IMR-90 (cell line): Measurements from ENCODE around the gene BBS1. TPM values are rescaled to one million over a fixed set of nuclear protein-coding genes. Genes with fewer than 3 reads are reported as not detected.

Experiments used
- ATAC-seq: fragments of 200-7000 bp; cut with Tn5 transposase; 2 replicates; pipeline ENCODE4 v1.9.1; 2020; ENCODE audit warnings: low read depth, mild to moderate bottlenecking, moderate library complexity
- BruUV-seq: library from RNA; stranded (reverse); fragments of 400-500 nt; replicated peaks from 2 replicates; lab custom pipeline; 2021; lab: Mats Ljungman, UMichigan
- CTCF ChIA-PET: fragments of 300-600 bp; formaldehyde crosslinking; extraction: SDS; loops from one replicate; lab custom pipeline; 2021; ENCODE audit warnings: antibody characterized with exemption; lab: Yijun Ruan, JAX
- POLR2A ChIA-PET: fragments of 300-600 bp; sonication (Branson Sonifier 250); formaldehyde crosslinking; loops from one replicate; lab custom pipeline; 2022; ENCODE audit warnings: antibody characterized with exemption; ENCODE audit not compliant: unreplicated experiment; lab: Charles Lee
- DNase-seq: peaks from one replicate; pipeline ENCODE4 v3.0.0; 2013
- H2AFZ ChIP-seq: replicated peaks from 2 replicates; pipeline ENCODE3; 2013; ENCODE audit warnings: low read length, mild to moderate bottlenecking; ENCODE audit not compliant: poor library complexity
- H2AK5ac ChIP-seq: 2 replicates; pipeline ENCODE4 v1.6.1; 2013; ENCODE audit warnings: low read depth, low read length, inconsistent platforms
- H2AK9ac ChIP-seq: replicated peaks from 2 replicates; pipeline ENCODE3; 2013; ENCODE audit warnings: mild to moderate bottlenecking, low read depth, low read length, moderate library complexity; ENCODE audit not compliant: poor library complexity
- H2BK120ac ChIP-seq: 2 replicates; pipeline ENCODE4 v1.6.1; 2013; ENCODE audit warnings: low read depth, low read length, inconsistent platforms
- H2BK15ac ChIP-seq: 3 replicates; pipeline ENCODE4 v1.6.1; 2013; ENCODE audit warnings: low read depth, low read length, inconsistent platforms
- H2BK20ac ChIP-seq: 2 replicates; pipeline ENCODE4 v1.6.1; 2013; ENCODE audit warnings: low read depth, mild to moderate bottlenecking, inconsistent platforms, low read length, moderate library complexity
- H2BK5ac ChIP-seq: 2 replicates; pipeline ENCODE4 v1.6.1; 2013; ENCODE audit warnings: mild to moderate bottlenecking, low read depth, low read length, inconsistent platforms; ENCODE audit not compliant: poor library complexity, severe bottlenecking
- H3K14ac ChIP-seq: replicated peaks from 2 replicates; pipeline ENCODE4 v1.6.1; 2013; ENCODE audit warnings: low read depth, low read length, inconsistent platforms
- H3K18ac ChIP-seq: 2 replicates; pipeline ENCODE4 v1.6.1; 2013; ENCODE audit warnings: low read depth, low read length, control low read depth
- H3K23ac ChIP-seq: 2 replicates; pipeline ENCODE4 v1.6.1; 2013; ENCODE audit warnings: low read depth, low read length, inconsistent platforms
- H3K27ac ChIP-seq: 2 replicates; pipeline ENCODE4 v1.5.1; 2013; ENCODE audit warnings: mild to moderate bottlenecking, control low read depth, low read length; ENCODE audit not compliant: insufficient read depth
- H3K27me3 ChIP-seq: 2 replicates; pipeline ENCODE4 v1.6.1; 2013; ENCODE audit warnings: low read length; ENCODE audit not compliant: control insufficient read depth, insufficient read depth
- H3K36me3 ChIP-seq: 2 replicates; pipeline ENCODE4 v1.6.1; 2013; ENCODE audit warnings: low read length, mixed read lengths; ENCODE audit not compliant: control insufficient read depth, insufficient read depth
- H3K4ac ChIP-seq: 2 replicates; pipeline ENCODE4 v1.6.1; 2013; ENCODE audit warnings: low read depth, low read length, inconsistent platforms
- H3K4me1 ChIP-seq: 2 replicates; pipeline ENCODE4 v1.6.1; 2013; ENCODE audit warnings: low read length, mixed read lengths; ENCODE audit not compliant: control insufficient read depth, insufficient read depth
- H3K4me2 ChIP-seq: 2 replicates; pipeline ENCODE4 v1.6.1; 2013; ENCODE audit warnings: low read depth, mild to moderate bottlenecking, control low read depth, low read length, moderate library complexity
- H3K4me3 ChIP-seq: 2 replicates; pipeline ENCODE4 v1.5.1; 2013; ENCODE audit warnings: low read depth, mild to moderate bottlenecking, control low read depth, low read length, moderate library complexity; ENCODE audit not compliant: insufficient read depth
- H3K56ac ChIP-seq: 2 replicates; pipeline ENCODE4 v1.6.1; 2013; ENCODE audit warnings: low read length, inconsistent platforms; ENCODE audit not compliant: insufficient read depth; ENCODE audit errors: extremely low read depth
- H3K79me1 ChIP-seq, 2 experiments: 2 replicates each; pipeline ENCODE4 v1.6.1; 2013; ENCODE audit warnings: low read length in 2 of 2, inconsistent platforms in 1 of 2, low read depth in 1 of 2
- H3K9ac ChIP-seq: 2 replicates; pipeline ENCODE4 v1.6.1; 2013; ENCODE audit warnings: low read depth, low read length, control low read depth
- H3K9me1 ChIP-seq: 2 replicates; pipeline ENCODE4 v1.6.1; 2013; ENCODE audit warnings: low read length, inconsistent platforms; ENCODE audit not compliant: insufficient read depth
- H3K9me3 ChIP-seq: 2 replicates; pipeline ENCODE4 v1.6.1; 2013; ENCODE audit warnings: low read length; ENCODE audit not compliant: control insufficient read depth, insufficient read depth
- H4K20me1 ChIP-seq: 2 replicates; pipeline ENCODE4 v1.6.1; 2013; ENCODE audit warnings: low read length, inconsistent platforms; ENCODE audit not compliant: insufficient read depth
- H4K5ac ChIP-seq: 2 replicates; pipeline ENCODE4 v1.6.1; 2013; ENCODE audit warnings: mild to moderate bottlenecking, low read depth, low read length, control low read depth
- H4K8ac ChIP-seq, 2 experiments: 2 replicates each; pipeline ENCODE4 v1.6.1; 2013; ENCODE audit warnings: low read depth in 2 of 2, low read length in 2 of 2, control low read depth in 1 of 2, inconsistent platforms in 1 of 2
- H4K91ac ChIP-seq: 2 replicates; pipeline ENCODE4 v1.6.1; 2013; ENCODE audit warnings: low read depth, low read length, inconsistent platforms; ENCODE audit not compliant: insufficient read depth
- BHLHE40 ChIP-seq: fragments of 150-350 bp; IDR thresholded peaks from 2 replicates; pipeline ENCODE4 v1.6.1; 2016; ENCODE audit warnings: mild to moderate bottlenecking, low read depth, low read length
- CEBPB ChIP-seq: IDR thresholded peaks from 2 replicates; pipeline ENCODE4 v1.6.1; 2012; ENCODE audit warnings: low read depth, low read length, improper control_type of control experiment
- CHD1 ChIP-seq: IDR thresholded peaks from 2 replicates; pipeline ENCODE4 v1.6.1; 2012; ENCODE audit warnings: low read depth, low read length, improper control_type of control experiment
- FOS ChIP-seq: fragments of 150-350 bp; IDR thresholded peaks from 2 replicates; pipeline ENCODE4 v1.6.1; 2016; ENCODE audit warnings: low read depth, low read length
- MAFK ChIP-seq: IDR thresholded peaks from 2 replicates; pipeline ENCODE4 v1.6.1; 2012; ENCODE audit warnings: low read depth, low read length, improper control_type of control experiment
- MAZ ChIP-seq: IDR thresholded peaks from 2 replicates; pipeline ENCODE4 v1.6.1; 2012; ENCODE audit warnings: low read depth, mild to moderate bottlenecking, low read length, improper control_type of control experiment, moderate library complexity, borderline replicate concordance
- MXI1 ChIP-seq: IDR thresholded peaks from 2 replicates; pipeline ENCODE4 v1.6.1; 2012; ENCODE audit warnings: low read depth, mild to moderate bottlenecking, low read length, moderate library complexity, borderline replicate concordance
- NFE2L2 ChIP-seq: fragments of 150-350 bp; IDR thresholded peaks from 2 replicates; pipeline ENCODE4 v1.6.1; 2016; ENCODE audit warnings: low read depth, mild to moderate bottlenecking, low read length
- POLR2A ChIP-seq: IDR thresholded peaks from 2 replicates; pipeline ENCODE4 v1.6.1; 2012; ENCODE audit warnings: mild to moderate bottlenecking, low read depth, low read length
- RAD21 ChIP-seq: IDR thresholded peaks from 2 replicates; pipeline ENCODE4 v1.6.1; 2012; ENCODE audit warnings: low read length, improper control_type of control experiment
- RCOR1 ChIP-seq: IDR thresholded peaks from 2 replicates; pipeline ENCODE4 v1.6.1; 2012; ENCODE audit warnings: mild to moderate bottlenecking, low read length, improper control_type of control experiment; ENCODE audit not compliant: insufficient replicate concordance
- RFX5 ChIP-seq: IDR thresholded peaks from 2 replicates; pipeline ENCODE4 v1.8.0; 2012; ENCODE audit warnings: low read depth, mild to moderate bottlenecking, low read length, moderate library complexity
- SMC3 ChIP-seq: fragments of 150-350 bp; IDR thresholded peaks from 2 replicates; pipeline ENCODE4 v1.6.1; 2016; ENCODE audit warnings: low read depth, mild to moderate bottlenecking, antibody characterized with exemption, low read length, moderate library complexity
- WGBS, 2 experiments: methylation state at CpG; one replicate each; pipeline versions ENCODE4 v1.1.5 to v1.1.7; 2013; ENCODE audit warnings: missing lambda C conversion rate in 2 of 2; ENCODE audit not compliant: insufficient read length in 1 of 2; ENCODE audit errors: extremely low coverage in 2 of 2; 5-methylcytosine and 5-hydroxymethylcytosine counted together
- dilution Hi-C: fragments of 300-500 bp; cut with HindIII; formaldehyde crosslinking; loops from one replicate; pipeline ENCODE4 v1.14.3; 2018; ENCODE audit warnings: low sequenced_read_pairs; ENCODE audit not compliant: unreplicated experiment
- in situ Hi-C: fragments of 300-500 bp; cut with MboI; formaldehyde crosslinking; loops from 3 replicates; pipeline ENCODE4 v1.14.3; 2019; ENCODE audit warnings: low sequenced_read_pairs, inconsistent platforms, mixed read lengths
- intact Hi-C: fragments of 100-400 bp; cut with micrococcal nuclease; formaldehyde crosslinking; loops from 2 replicates; pipeline ENCODE4 v1.10.0; 2022
- polyA plus RNA-seq, 3 experiments: library from polyadenylated mRNA; depleted of rRNA; stranded (reverse); fragments of >200 nt; gene quantifications; 2 replicates each; pipeline ENCODE4 v1.2.3, GENCODE V29; 2012; ENCODE audit warnings: low replicate concordance in 1 of 3
- total RNA-seq: library from RNA; depleted of rRNA; stranded (reverse); fragments of >200 nt; gene quantifications from 2 replicates; pipeline ENCODE4 v1.2.3, GENCODE V29; 2012
- TF ChIP-seq, protein P1 (sequence below): fragments of 150-350 bp; IDR thresholded peaks from 2 replicates; pipeline ENCODE4 v1.6.1; 2016; ENCODE audit warnings: low read depth, mild to moderate bottlenecking, low read length, moderate library complexity, borderline replicate concordance
- TF ChIP-seq, protein P2 (sequence below): conservative IDR thresholded peaks from 2 replicates; pipeline ENCODE4 v1.5.1; 2012; ENCODE audit warnings: mild to moderate bottlenecking, low read depth, low read length, improper control_type of control experiment
- TF ChIP-seq, protein P3 (sequence below): fragments of 150-350 bp; IDR thresholded peaks from 2 replicates; pipeline ENCODE4 v1.6.1; 2017; ENCODE audit warnings: mild to moderate bottlenecking, antibody characterized with exemption, low read length, low read depth

The BBS1 gene
- total and polyA plus RNA-seq, 2 of the 4 experiments (the other 2 are of a cell fraction) = 16.5 to 20.6 TPM

DNA sequence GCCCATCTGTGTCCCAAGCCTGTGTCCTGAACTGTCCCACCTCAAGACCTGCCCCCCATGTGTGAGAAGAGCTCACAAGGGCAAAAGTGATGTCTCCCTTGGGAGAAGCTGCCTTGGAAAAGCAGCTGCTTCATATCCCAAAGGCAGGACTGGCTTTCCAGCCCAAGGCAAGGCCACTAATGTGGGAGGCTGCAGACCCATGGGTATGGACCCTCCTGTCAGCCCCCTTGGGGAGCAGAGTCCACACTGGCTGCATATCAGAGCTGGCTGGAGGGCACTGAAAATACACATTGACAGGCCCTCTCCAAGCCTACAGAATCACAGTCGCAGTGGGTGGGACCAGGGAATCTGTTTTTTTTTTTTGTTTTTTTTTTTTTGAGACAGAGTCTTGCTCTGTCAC, 41.0 kb upstream of the BBS1 start:
- intact Hi-C loops (no loop called here), dilution Hi-C loops (no loop called here), in situ Hi-C loops (no loop called here)
- WGBS, 2 experiments = no CpG with 5 or more reads among the region's 1 CpG
- Histone ChIP-seq H3K9me3 (no peaks in the 10 kb centered on the region), H3K36me3 (peaks cover 29% of the 10 kb centered on the region), H4K5ac (no peak overlapping the region), H3K9me1 (peaks cover 8% of the 10 kb centered on the region), H3K4me2 (no peak overlapping the region), H4K91ac (no peak overlapping the region), H3K79me1 (peaks cover 20 to 27% of the 10 kb centered on the region in 2 experiments), H2AFZ (no peak overlapping the region), H2AK5ac (no peak overlapping the region), H3K18ac (no peak overlapping the region), H3K4ac (no peak overlapping the region), H2BK120ac (no peak overlapping the region), H2BK15ac (no peak overlapping the region), H3K4me1 (peaks cover 8% of the 10 kb centered on the region; the same call in 1 of the 2 replicates), H2BK5ac (no peak overlapping the region), H3K9ac (no peak overlapping the region), H3K14ac (no peak overlapping the region), H3K4me3 (no peak overlapping the region), H4K20me1 (no peaks in the 10 kb centered on the region; the same call in 1 of the 2 replicates), H3K56ac (no peak overlapping the region), H3K27me3 (no peaks in the 10 kb centered on the region), H4K8ac (no peak overlapping the region), H3K23ac (no peak overlapping the region), H2BK20ac (no peak overlapping the region), H2AK9ac (no peak overlapping the region), H3K27ac (no peak overlapping the region)
- no TSS peak for BruUV-seq
- DNase-seq (no peak), ATAC-seq (no peak)
- TF ChIP-seq RFX5 (no peak), POLR2A (no peak), CHD1 (no peak), MAFK (no peak), SMC3 (no peak), MAZ (no peak), FOS (no peak), MXI1 (no peak), CEBPB (no peak), RAD21 (no peak), RCOR1 (no peak), NFE2L2 (no peak), BHLHE40 (no peak)
- TF ChIP-seq, protein P1, sequence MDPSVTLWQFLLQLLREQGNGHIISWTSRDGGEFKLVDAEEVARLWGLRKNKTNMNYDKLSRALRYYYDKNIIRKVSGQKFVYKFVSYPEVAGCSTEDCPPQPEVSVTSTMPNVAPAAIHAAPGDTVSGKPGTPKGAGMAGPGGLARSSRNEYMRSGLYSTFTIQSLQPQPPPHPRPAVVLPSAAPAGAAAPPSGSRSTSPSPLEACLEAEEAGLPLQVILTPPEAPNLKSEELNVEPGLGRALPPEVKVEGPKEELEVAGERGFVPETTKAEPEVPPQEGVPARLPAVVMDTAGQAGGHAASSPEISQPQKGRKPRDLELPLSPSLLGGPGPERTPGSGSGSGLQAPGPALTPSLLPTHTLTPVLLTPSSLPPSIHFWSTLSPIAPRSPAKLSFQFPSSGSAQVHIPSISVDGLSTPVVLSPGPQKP = no peak
- TF ChIP-seq, protein P2, sequence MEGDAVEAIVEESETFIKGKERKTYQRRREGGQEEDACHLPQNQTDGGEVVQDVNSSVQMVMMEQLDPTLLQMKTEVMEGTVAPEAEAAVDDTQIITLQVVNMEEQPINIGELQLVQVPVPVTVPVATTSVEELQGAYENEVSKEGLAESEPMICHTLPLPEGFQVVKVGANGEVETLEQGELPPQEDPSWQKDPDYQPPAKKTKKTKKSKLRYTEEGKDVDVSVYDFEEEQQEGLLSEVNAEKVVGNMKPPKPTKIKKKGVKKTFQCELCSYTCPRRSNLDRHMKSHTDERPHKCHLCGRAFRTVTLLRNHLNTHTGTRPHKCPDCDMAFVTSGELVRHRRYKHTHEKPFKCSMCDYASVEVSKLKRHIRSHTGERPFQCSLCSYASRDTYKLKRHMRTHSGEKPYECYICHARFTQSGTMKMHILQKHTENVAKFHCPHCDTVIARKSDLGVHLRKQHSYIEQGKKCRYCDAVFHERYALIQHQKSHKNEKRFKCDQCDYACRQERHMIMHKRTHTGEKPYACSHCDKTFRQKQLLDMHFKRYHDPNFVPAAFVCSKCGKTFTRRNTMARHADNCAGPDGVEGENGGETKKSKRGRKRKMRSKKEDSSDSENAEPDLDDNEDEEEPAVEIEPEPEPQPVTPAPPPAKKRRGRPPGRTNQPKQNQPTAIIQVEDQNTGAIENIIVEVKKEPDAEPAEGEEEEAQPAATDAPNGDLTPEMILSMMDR = no peak
- TF ChIP-seq, protein P3, sequence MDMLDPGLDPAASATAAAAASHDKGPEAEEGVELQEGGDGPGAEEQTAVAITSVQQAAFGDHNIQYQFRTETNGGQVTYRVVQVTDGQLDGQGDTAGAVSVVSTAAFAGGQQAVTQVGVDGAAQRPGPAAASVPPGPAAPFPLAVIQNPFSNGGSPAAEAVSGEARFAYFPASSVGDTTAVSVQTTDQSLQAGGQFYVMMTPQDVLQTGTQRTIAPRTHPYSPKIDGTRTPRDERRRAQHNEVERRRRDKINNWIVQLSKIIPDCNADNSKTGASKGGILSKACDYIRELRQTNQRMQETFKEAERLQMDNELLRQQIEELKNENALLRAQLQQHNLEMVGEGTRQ = no peak
- ChIA-PET POLR2A (interaction anchor here (0.7 kb wide), 1 partner anchor 187 kb away, joined by 10 read pairs; no protein-coding TSS in a partner anchor), CTCF (interaction anchor here (0.8 kb wide), 1 partner anchor 31 kb away, joined by 3 read pairs; the partner anchor contains the start of gene MRPL11)
